Measurements from ENCODE around the gene EPHA3.

- no peak for TF ChIP-seq CTCF (IDR thresholded peaks at IDR 0.05)
- no peak for TF ChIP-seq EZH2 (IDR thresholded peaks at IDR 0.05; ENCODE audit: borderline replicate concordance, insufficient read depth, low read depth, low read length, poor library complexity, severe bottlenecking)
Measured at GRCh38 chr3:89367166-89367565, 259.7 kb downstream of the EPHA3 start.

All from B cell (primary cell).